Testis (tissue), 3 donors: ENCODE results near the gene ATP8B2. TPM values are rescaled to one million over a fixed set of nuclear protein-coding genes. Genes with fewer than 3 reads are reported as not detected.

ENCODE experiments used
- DNase-seq: peaks from one replicate; pipeline ENCODE4 v3.0.0-alpha.2; 2019
- H3K27ac ChIP-seq, 2 donors: fragments of 200-600 bp; sonication (generic); one replicate each; pipeline ENCODE4 v1.5.1; 2019
- H3K27me3 ChIP-seq: fragments of 200-600 bp; sonication (generic); one replicate; pipeline ENCODE4 v1.5.1; 2019
- H3K36me3 ChIP-seq: fragments of 200-600 bp; sonication (generic); one replicate; pipeline ENCODE4 v1.5.1; 2017; ENCODE audit warnings: low read depth; ENCODE audit errors: missing control alignments
- H3K4me1 ChIP-seq: fragments of 200-600 bp; sonication (generic); one replicate; pipeline ENCODE4 v1.5.1; 2019
- H3K4me3 ChIP-seq, 2 donors: fragments of 200-600 bp; sonication (generic); one replicate each; pipeline ENCODE4 v1.5.1; 2017 to 2019
- H3K9me3 ChIP-seq: fragments of 200-600 bp; sonication (generic); one replicate; pipeline ENCODE4 v1.5.1; 2017
- CTCF ChIP-seq, 3 experiments: fragments of 450-650 bp in 2 of 3; fragments of 200-600 bp in 1 of 3; sonication (generic) in 1 of 3; IDR thresholded peaks; one replicate each; pipeline ENCODE4 v1.5.1; 2016 to 2019; ENCODE audit warnings: antibody characterized with exemption in 3 of 3, mild to moderate bottlenecking in 2 of 3, moderate library complexity in 1 of 3
- POLR2A ChIP-seq: fragments of 450-650 bp; IDR thresholded peaks from one replicate; pipeline ENCODE4 v1.6.1; 2017; ENCODE audit warnings: antibody characterized with exemption, mild to moderate bottlenecking, moderate library complexity
- WGBS, 2 donors: methylation state at CpG; one replicate each; pipeline ENCODE4 v1.1.5; 2018; 5-methylcytosine and 5-hydroxymethylcytosine counted together
- intact Hi-C: fragments of 100-400 bp; cut with DNase I; formaldehyde crosslinking; loops from one replicate; pipeline ENCODE4 v1.15.1; 2023; ENCODE audit warnings: low total_unique reads
- polyA plus RNA-seq: library from polyadenylated mRNA; stranded (reverse); fragments of 350-450 nt; fragmentation: Illumina TruSeq; extraction: RNeasy Lipid Tissue Mini Kit (QIAGEN cat#74804); gene quantifications from one replicate; pipeline ENCODE4 v1.2.3, GENCODE V29; 2014; ENCODE audit warnings: low read depth, low replicate concordance; ENCODE audit not compliant: insufficient read depth
- total RNA-seq, 2 donors: library from RNA; depleted of rRNA; stranded (reverse); fragments of >200 nt; gene quantifications; one replicate each; pipeline ENCODE4 v1.2.3, GENCODE V29; 2016

Gene ATP8B2
- total and polyA plus RNA-seq, 3 donors from 2014 or later, result 50.9 to 204 (median 179) TPM

- Histone ChIP-seq H3K4me3 (no peak overlapping the region), H3K9me3 (no peaks in the 10 kb centered on the region), H3K27ac (no peak overlapping the region), H3K4me1 (peaks cover 37% of the 10 kb centered on the region), H3K36me3 (no peaks in the 10 kb centered on the region), H3K27me3 (no peaks in the 10 kb centered on the region)
- DNase-seq, result no peak
- intact Hi-C loops, result no loop called here
- TF ChIP-seq CTCF (IDR thresholded peaks at IDR 0.05) (no peak), POLR2A (no peak)
- WGBS, 2 donors, result 61 to 69% methylated on average over 11 to 14 of the region's 14 CpGs
Observed at GRCh38 chr1:154351363-154352068, 26.2 kb downstream of the ATP8B2 start.

- Histone ChIP-seq H3K27me3 (no peaks in the 10 kb centered on the region), H3K27ac (peak overlapping the region in 1 of 2 donors; percentile 77), H3K4me3 (peak overlapping the region in 1 of 2 donors; percentile 54), H3K4me1 (peaks cover 37% of the 10 kb centered on the region), H3K9me3 (no peaks in the 10 kb centered on the region), H3K36me3 (no peaks in the 10 kb centered on the region)
- 19 to 60% methylated on average over 1 to 9 of the region's 9 CpGs for WGBS, 2 donors
- intact Hi-C loops, result no loop called here
- no peak for TF ChIP-seq CTCF (IDR thresholded peaks at IDR 0.05)
- no peak for TF ChIP-seq POLR2A
- no peak for DNase-seq
Observed at GRCh38 chr1:154352245-154352580, 26.9 kb downstream of the ATP8B2 start.

GRCh38 chr1:154352581-154353459, 27.5 kb downstream of the ATP8B2 start:
- Histone ChIP-seq H3K27me3 (no peaks in the 10 kb centered on the region), H3K36me3 (no peaks in the 10 kb centered on the region), H3K9me3 (no peaks in the 10 kb centered on the region), H3K27ac (peak overlapping the region; percentile 70 to 77), H3K4me3 (peak overlapping the region; percentile 29 to 54), H3K4me1 (peaks cover 37% of the 10 kb centered on the region)
- intact Hi-C loops, result no loop called here
- TF ChIP-seq CTCF (IDR thresholded peaks at IDR 0.05) (no peak), POLR2A (no peak)
- 0 to 1% methylated on average over 35 to 41 of the region's 41 CpGs for WGBS, 2 donors
- DNase-seq, result peak; percentile 66

- Histone ChIP-seq H3K27me3 (no peaks in the 10 kb centered on the region), H3K4me1 (peaks cover 32% of the 10 kb centered on the region), H3K4me3 (peak overlapping the region; percentile 29 to 54), H3K27ac (peak overlapping the region; percentile 70 to 77), H3K36me3 (no peaks in the 10 kb centered on the region), H3K9me3 (no peaks in the 10 kb centered on the region)
- WGBS, 2 donors, result 0 to 8% methylated on average over 1 of the region's 1 CpG
- DNase-seq, result peak; percentile 48
- intact Hi-C loops, result no loop called here
- TF ChIP-seq POLR2A (no peak), CTCF (IDR thresholded peaks at IDR 0.05) (no peak)
Observed at GRCh38 chr1:154353460-154353904, 28.2 kb downstream of the ATP8B2 start.
